ENCODE results near the gene THSD7B. TPM values are rescaled to one million over a fixed set of nuclear protein-coding genes. Genes with fewer than 3 reads are reported as not detected.

THSD7B gene
- total RNA-seq, 1 donor from 2014 or later, result 2.1 TPM

- H3K9ac ChIP-seq (ENCODE audit: low read depth in 1 of 3, low read length in 3 of 3), result no peak overlapping the region
- no peaks in the 10 kb centered on the region for H3K27me3 ChIP-seq (ENCODE audit: control insufficient read depth in 3 of 3, insufficient read depth in 3 of 3, low read length in 3 of 3)
- no peaks in the 10 kb centered on the region for H3K36me3 ChIP-seq (ENCODE audit: control insufficient read depth in 3 of 3, insufficient read depth in 3 of 3, low read length in 3 of 3)
- no peak overlapping the region for H3K27ac ChIP-seq (ENCODE audit: low read depth, low read length)
- H3K9me3 ChIP-seq (ENCODE audit: control insufficient read depth in 3 of 3, low read length in 3 of 3), result no peaks in the 10 kb centered on the region
- H3K4me1 ChIP-seq (ENCODE audit: control insufficient read depth in 3 of 3, insufficient read depth in 3 of 3, low read length in 3 of 3), result no peaks in the 10 kb centered on the region
- no peak overlapping the region for H3K4me3 ChIP-seq (ENCODE audit: low read length in 3 of 3)
Measured at GRCh38 chr2:136798766-136799165, 33.4 kb downstream of the THSD7B start.

GRCh38 chr2:136801661-136802060, 36.3 kb downstream of the THSD7B start:
- H3K4me1 ChIP-seq (ENCODE audit: control insufficient read depth in 3 of 3, insufficient read depth in 3 of 3, low read length in 3 of 3), result no peaks in the 10 kb centered on the region
- no peak overlapping the region for H3K9ac ChIP-seq (ENCODE audit: low read depth in 1 of 3, low read length in 3 of 3)
- H3K9me3 ChIP-seq (ENCODE audit: control insufficient read depth in 3 of 3, low read length in 3 of 3), result peaks cover 0 to 4% (median 2%) of the 10 kb centered on the region in 3 donors
- H3K4me3 ChIP-seq (ENCODE audit: low read length in 3 of 3), result no peak overlapping the region
- no peak overlapping the region for H3K27ac ChIP-seq (ENCODE audit: low read depth, low read length)
- no peaks in the 10 kb centered on the region for H3K27me3 ChIP-seq (ENCODE audit: control insufficient read depth in 3 of 3, insufficient read depth in 3 of 3, low read length in 3 of 3)
- H3K36me3 ChIP-seq (ENCODE audit: control insufficient read depth in 3 of 3, insufficient read depth in 3 of 3, low read length in 3 of 3), result no peaks in the 10 kb centered on the region

GRCh38 chr2:136809998-136810397, 44.7 kb downstream of the THSD7B start:
- Histone ChIP-seq H3K27ac (ENCODE audit: low read depth, low read length) (no peak overlapping the region), H3K9ac (ENCODE audit: low read depth in 1 of 3, low read length in 3 of 3) (no peak overlapping the region), H3K4me1 (ENCODE audit: control insufficient read depth in 3 of 3, insufficient read depth in 3 of 3, low read length in 3 of 3) (no peaks in the 10 kb centered on the region), H3K4me3 (ENCODE audit: low read length in 3 of 3) (no peak overlapping the region), H3K36me3 (ENCODE audit: control insufficient read depth in 3 of 3, insufficient read depth in 3 of 3, low read length in 3 of 3) (no peaks in the 10 kb centered on the region), H3K9me3 (ENCODE audit: control insufficient read depth in 3 of 3, low read length in 3 of 3) (peaks cover 0 to 4% (median 2%) of the 10 kb centered on the region in 3 donors), H3K27me3 (ENCODE audit: control insufficient read depth in 3 of 3, insufficient read depth in 3 of 3, low read length in 3 of 3) (no peaks in the 10 kb centered on the region)

- H3K4me1 ChIP-seq (ENCODE audit: control insufficient read depth in 3 of 3, insufficient read depth in 3 of 3, low read length in 3 of 3), result no peaks in the 10 kb centered on the region
- no peak overlapping the region for H3K4me3 ChIP-seq (ENCODE audit: low read length in 3 of 3)
- H3K27me3 ChIP-seq (ENCODE audit: control insufficient read depth in 3 of 3, insufficient read depth in 3 of 3, low read length in 3 of 3), result no peaks in the 10 kb centered on the region
- no peak overlapping the region for H3K9ac ChIP-seq (ENCODE audit: low read depth in 1 of 3, low read length in 3 of 3)
- H3K9me3 ChIP-seq (ENCODE audit: control insufficient read depth in 3 of 3, low read length in 3 of 3), result no peaks in the 10 kb centered on the region
- H3K27ac ChIP-seq (ENCODE audit: low read depth, low read length), result no peak overlapping the region
- no peaks in the 10 kb centered on the region for H3K36me3 ChIP-seq (ENCODE audit: control insufficient read depth in 3 of 3, insufficient read depth in 3 of 3, low read length in 3 of 3)
Measured at GRCh38 chr2:136818839-136819238, 53.5 kb downstream of the THSD7B start.

GRCh38 chr2:136823291-136823690, 57.9 kb downstream of the THSD7B start:
- Histone ChIP-seq H3K4me1 (ENCODE audit: control insufficient read depth in 3 of 3, insufficient read depth in 3 of 3, low read length in 3 of 3) (no peaks in the 10 kb centered on the region), H3K27me3 (ENCODE audit: control insufficient read depth in 3 of 3, insufficient read depth in 3 of 3, low read length in 3 of 3) (no peaks in the 10 kb centered on the region), H3K9me3 (ENCODE audit: control insufficient read depth in 3 of 3, low read length in 3 of 3) (no peaks in the 10 kb centered on the region), H3K9ac (ENCODE audit: low read depth in 1 of 3, low read length in 3 of 3) (no peak overlapping the region), H3K4me3 (ENCODE audit: low read length in 3 of 3) (no peak overlapping the region), H3K36me3 (ENCODE audit: control insufficient read depth in 3 of 3, insufficient read depth in 3 of 3, low read length in 3 of 3) (no peaks in the 10 kb centered on the region), H3K27ac (ENCODE audit: low read depth, low read length) (no peak overlapping the region)

GRCh38 chr2:136828162-136828561, 62.8 kb downstream of the THSD7B start:
- Histone ChIP-seq H3K9me3 (ENCODE audit: control insufficient read depth in 3 of 3, low read length in 3 of 3) (no peaks in the 10 kb centered on the region), H3K36me3 (ENCODE audit: control insufficient read depth in 3 of 3, insufficient read depth in 3 of 3, low read length in 3 of 3) (no peaks in the 10 kb centered on the region), H3K4me1 (ENCODE audit: control insufficient read depth in 3 of 3, insufficient read depth in 3 of 3, low read length in 3 of 3) (no peaks in the 10 kb centered on the region), H3K27me3 (ENCODE audit: control insufficient read depth in 3 of 3, insufficient read depth in 3 of 3, low read length in 3 of 3) (no peaks in the 10 kb centered on the region), H3K9ac (ENCODE audit: low read depth in 1 of 3, low read length in 3 of 3) (no peak overlapping the region), H3K27ac (ENCODE audit: low read depth, low read length) (no peak overlapping the region), H3K4me3 (ENCODE audit: low read length in 3 of 3) (no peak overlapping the region)

- Histone ChIP-seq H3K9ac (ENCODE audit: low read depth in 1 of 3, low read length in 3 of 3) (no peak overlapping the region), H3K27me3 (ENCODE audit: control insufficient read depth in 3 of 3, insufficient read depth in 3 of 3, low read length in 3 of 3) (no peaks in the 10 kb centered on the region), H3K27ac (ENCODE audit: low read depth, low read length) (no peak overlapping the region), H3K36me3 (ENCODE audit: control insufficient read depth in 3 of 3, insufficient read depth in 3 of 3, low read length in 3 of 3) (no peaks in the 10 kb centered on the region), H3K4me1 (ENCODE audit: control insufficient read depth in 3 of 3, insufficient read depth in 3 of 3, low read length in 3 of 3) (no peaks in the 10 kb centered on the region), H3K4me3 (ENCODE audit: low read length in 3 of 3) (no peak overlapping the region), H3K9me3 (ENCODE audit: control insufficient read depth in 3 of 3, low read length in 3 of 3) (no peaks in the 10 kb centered on the region)
Measured at GRCh38 chr2:136828774-136829173, 63.4 kb downstream of the THSD7B start.

- Histone ChIP-seq H3K27ac (ENCODE audit: low read depth, low read length) (no peak overlapping the region), H3K9ac (ENCODE audit: low read depth in 1 of 3, low read length in 3 of 3) (no peak overlapping the region), H3K36me3 (ENCODE audit: control insufficient read depth in 3 of 3, insufficient read depth in 3 of 3, low read length in 3 of 3) (no peaks in the 10 kb centered on the region), H3K4me1 (ENCODE audit: control insufficient read depth in 3 of 3, insufficient read depth in 3 of 3, low read length in 3 of 3) (no peaks in the 10 kb centered on the region), H3K9me3 (ENCODE audit: control insufficient read depth in 3 of 3, low read length in 3 of 3) (no peaks in the 10 kb centered on the region), H3K4me3 (ENCODE audit: low read length in 3 of 3) (no peak overlapping the region), H3K27me3 (ENCODE audit: control insufficient read depth in 3 of 3, insufficient read depth in 3 of 3, low read length in 3 of 3) (no peaks in the 10 kb centered on the region)
Measured at GRCh38 chr2:136844546-136844945, 79.2 kb downstream of the THSD7B start.

- Histone ChIP-seq H3K27me3 (ENCODE audit: control insufficient read depth in 3 of 3, insufficient read depth in 3 of 3, low read length in 3 of 3) (no peaks in the 10 kb centered on the region), H3K9ac (ENCODE audit: low read depth in 1 of 3, low read length in 3 of 3) (no peak overlapping the region), H3K4me1 (ENCODE audit: control insufficient read depth in 3 of 3, insufficient read depth in 3 of 3, low read length in 3 of 3) (no peaks in the 10 kb centered on the region), H3K4me3 (ENCODE audit: low read length in 3 of 3) (no peak overlapping the region), H3K9me3 (ENCODE audit: control insufficient read depth in 3 of 3, low read length in 3 of 3) (peaks cover 0 to 2% (median 0%) of the 10 kb centered on the region in 3 donors), H3K36me3 (ENCODE audit: control insufficient read depth in 3 of 3, insufficient read depth in 3 of 3, low read length in 3 of 3) (no peaks in the 10 kb centered on the region), H3K27ac (ENCODE audit: low read depth, low read length) (no peak overlapping the region)
Measured at GRCh38 chr2:136858656-136859055, 93.3 kb downstream of the THSD7B start.

- H3K4me1 ChIP-seq (ENCODE audit: control insufficient read depth in 3 of 3, insufficient read depth in 3 of 3, low read length in 3 of 3), result no peaks in the 10 kb centered on the region
- peaks cover 0 to 2% (median 0%) of the 10 kb centered on the region in 3 donors for H3K9me3 ChIP-seq (ENCODE audit: control insufficient read depth in 3 of 3, low read length in 3 of 3)
- H3K9ac ChIP-seq (ENCODE audit: low read depth in 1 of 3, low read length in 3 of 3), result no peak overlapping the region
- H3K4me3 ChIP-seq (ENCODE audit: low read length in 3 of 3), result no peak overlapping the region
- H3K27me3 ChIP-seq (ENCODE audit: control insufficient read depth in 3 of 3, insufficient read depth in 3 of 3, low read length in 3 of 3), result no peaks in the 10 kb centered on the region
- H3K36me3 ChIP-seq (ENCODE audit: control insufficient read depth in 3 of 3, insufficient read depth in 3 of 3, low read length in 3 of 3), result no peaks in the 10 kb centered on the region
- no peak overlapping the region for H3K27ac ChIP-seq (ENCODE audit: low read depth, low read length)
Measured at GRCh38 chr2:136860443-136860958, 95.2 kb downstream of the THSD7B start.
